Measurements from ENCODE around the gene CHST10.

DNA sequence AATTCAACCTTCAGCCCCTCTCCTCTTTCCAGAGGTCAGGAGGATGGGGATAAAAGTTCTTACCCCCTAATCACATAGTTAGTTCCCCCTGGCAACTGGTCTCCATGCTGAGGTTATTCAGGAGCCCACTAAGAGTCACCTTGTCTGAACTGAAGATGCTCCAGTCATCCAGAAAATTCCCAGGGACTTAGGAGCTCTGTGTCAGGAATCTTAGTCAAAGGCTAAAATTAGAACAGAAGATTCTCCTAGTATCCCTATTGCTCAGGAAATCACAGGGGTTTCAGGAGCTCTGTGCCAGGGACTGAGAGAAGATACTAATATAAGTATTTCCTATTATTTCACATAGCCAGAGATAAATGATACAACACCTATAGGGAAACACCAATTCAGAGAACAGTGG, 57.9 kb downstream of the CHST10 start:
- TF ChIP-seq, protein P1, sequence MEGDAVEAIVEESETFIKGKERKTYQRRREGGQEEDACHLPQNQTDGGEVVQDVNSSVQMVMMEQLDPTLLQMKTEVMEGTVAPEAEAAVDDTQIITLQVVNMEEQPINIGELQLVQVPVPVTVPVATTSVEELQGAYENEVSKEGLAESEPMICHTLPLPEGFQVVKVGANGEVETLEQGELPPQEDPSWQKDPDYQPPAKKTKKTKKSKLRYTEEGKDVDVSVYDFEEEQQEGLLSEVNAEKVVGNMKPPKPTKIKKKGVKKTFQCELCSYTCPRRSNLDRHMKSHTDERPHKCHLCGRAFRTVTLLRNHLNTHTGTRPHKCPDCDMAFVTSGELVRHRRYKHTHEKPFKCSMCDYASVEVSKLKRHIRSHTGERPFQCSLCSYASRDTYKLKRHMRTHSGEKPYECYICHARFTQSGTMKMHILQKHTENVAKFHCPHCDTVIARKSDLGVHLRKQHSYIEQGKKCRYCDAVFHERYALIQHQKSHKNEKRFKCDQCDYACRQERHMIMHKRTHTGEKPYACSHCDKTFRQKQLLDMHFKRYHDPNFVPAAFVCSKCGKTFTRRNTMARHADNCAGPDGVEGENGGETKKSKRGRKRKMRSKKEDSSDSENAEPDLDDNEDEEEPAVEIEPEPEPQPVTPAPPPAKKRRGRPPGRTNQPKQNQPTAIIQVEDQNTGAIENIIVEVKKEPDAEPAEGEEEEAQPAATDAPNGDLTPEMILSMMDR (IDR thresholded peaks at IDR 0.05; ENCODE audit: poor library complexity, severe bottlenecking), result no peak
- no peak for TF ChIP-seq SMC3 (conservative IDR thresholded peaks at IDR 0.05; ENCODE audit: poor library complexity)

Measured in neural cell (in vitro differentiated cells).